Measurements from ENCODE around the gene EPS15.
"Not testable (repeated sequence)": the region's sequence is repeated elsewhere in the genome, so short reads cannot be mapped to it uniquely, and the experiment has no call there.

EPS15 gene

GRCh38 chr1:51329443-51330325 is 189.4 kb downstream of the EPS15 start:
- no peak for DNase-seq

GRCh38 chr1:51328926-51329325 is 190.1 kb downstream of the EPS15 start:
- no peak for DNase-seq

GRCh38 chr1:51328279-51328678 is 190.8 kb downstream of the EPS15 start:
- no peak for DNase-seq

GRCh38 chr1:51327386-51327785 is 191.7 kb downstream of the EPS15 start:
- DNase-seq = no peak

DNA sequence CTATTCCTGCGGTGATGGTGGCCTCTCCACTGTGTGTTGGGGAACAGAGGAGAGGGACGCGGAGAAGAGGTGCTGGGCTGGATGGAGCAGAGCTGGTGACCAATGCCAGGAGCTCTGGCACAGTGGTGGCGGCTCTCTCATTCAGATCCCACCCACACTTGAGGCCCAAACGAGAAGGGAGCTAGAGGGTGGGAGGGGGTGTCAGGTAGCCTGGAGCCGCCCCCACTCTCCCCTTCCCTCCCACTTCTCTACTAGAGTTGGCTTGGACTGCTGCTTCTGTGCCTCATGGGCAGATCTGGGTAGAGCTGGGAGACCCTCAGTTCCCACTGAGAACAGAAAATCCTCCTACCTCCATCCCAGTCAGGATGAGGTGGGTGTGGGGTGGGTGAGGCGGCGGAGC is 192.2 kb downstream of the EPS15 start:
- DNase-seq = no peak

GRCh38 chr1:51325878-51326755 is 192.9 kb downstream of the EPS15 start:
- DNase-seq = no peak

GRCh38 chr1:51325391-51325790 is 193.7 kb downstream of the EPS15 start:
- DNase-seq = no peak

GRCh38 chr1:51325011-51325385 is 194.1 kb downstream of the EPS15 start:
- DNase-seq = not testable (repeated sequence)

GRCh38 chr1:51324251-51325010 is 194.6 kb downstream of the EPS15 start:
- no peak for DNase-seq

DNA sequence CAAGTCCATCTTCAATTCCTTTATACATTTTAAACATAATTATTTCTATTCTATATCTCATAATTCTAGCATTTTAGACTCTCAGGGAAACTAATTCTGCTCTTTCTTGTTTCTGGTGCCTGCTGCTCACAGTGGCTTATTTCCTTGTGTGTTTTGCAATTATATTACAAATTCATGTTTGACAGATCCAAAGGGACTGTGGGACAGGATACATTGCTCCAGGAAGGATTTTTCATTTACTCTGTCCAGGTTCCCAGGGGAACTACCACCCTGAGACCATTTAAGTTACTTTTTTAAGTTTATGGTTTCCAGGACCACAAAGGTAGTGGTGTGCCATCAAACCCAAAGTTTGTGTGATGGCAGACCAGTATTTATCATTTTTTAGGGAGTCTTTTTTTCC is 195.3 kb downstream of the EPS15 start:
- no peak for DNase-seq

- no peak for DNase-seq
Measured at GRCh38 chr1:51322417-51323101, 196.5 kb downstream of the EPS15 start.

GRCh38 chr1:51321924-51322280 is 197.2 kb downstream of the EPS15 start:
- no peak for DNase-seq

- no peak for DNase-seq
Measured at GRCh38 chr1:51320967-51321923, 197.8 kb downstream of the EPS15 start.

DNA sequence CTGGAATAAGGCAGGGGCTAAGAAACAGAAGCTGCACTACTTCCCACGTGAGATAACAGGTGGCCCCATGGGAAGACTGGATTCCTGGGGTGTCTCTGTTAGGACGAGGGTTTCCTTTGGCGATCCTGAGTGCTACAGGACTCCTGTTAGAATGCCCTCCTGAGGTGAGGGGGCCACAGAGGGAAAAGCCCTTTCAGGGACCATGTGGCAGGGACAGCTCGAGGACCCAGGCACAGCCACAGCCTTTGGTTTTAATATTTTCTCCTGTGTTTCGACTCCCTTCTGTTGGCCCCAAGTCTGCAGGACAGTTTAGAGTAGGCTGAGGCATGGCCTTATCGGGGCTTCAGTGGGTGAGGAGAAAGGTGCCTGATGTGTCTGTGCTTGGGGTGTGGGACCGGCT is 201.3 kb downstream of the EPS15 start:
- no peak for DNase-seq

- DNase-seq = no peak
Measured at GRCh38 chr1:51316846-51317120, 202.3 kb downstream of the EPS15 start.

GRCh38 chr1:51316113-51316845 is 202.8 kb downstream of the EPS15 start:
- no peak for DNase-seq

GRCh38 chr1:51314974-51315373 is 204.1 kb downstream of the EPS15 start:
- DNase-seq = no peak

DNA sequence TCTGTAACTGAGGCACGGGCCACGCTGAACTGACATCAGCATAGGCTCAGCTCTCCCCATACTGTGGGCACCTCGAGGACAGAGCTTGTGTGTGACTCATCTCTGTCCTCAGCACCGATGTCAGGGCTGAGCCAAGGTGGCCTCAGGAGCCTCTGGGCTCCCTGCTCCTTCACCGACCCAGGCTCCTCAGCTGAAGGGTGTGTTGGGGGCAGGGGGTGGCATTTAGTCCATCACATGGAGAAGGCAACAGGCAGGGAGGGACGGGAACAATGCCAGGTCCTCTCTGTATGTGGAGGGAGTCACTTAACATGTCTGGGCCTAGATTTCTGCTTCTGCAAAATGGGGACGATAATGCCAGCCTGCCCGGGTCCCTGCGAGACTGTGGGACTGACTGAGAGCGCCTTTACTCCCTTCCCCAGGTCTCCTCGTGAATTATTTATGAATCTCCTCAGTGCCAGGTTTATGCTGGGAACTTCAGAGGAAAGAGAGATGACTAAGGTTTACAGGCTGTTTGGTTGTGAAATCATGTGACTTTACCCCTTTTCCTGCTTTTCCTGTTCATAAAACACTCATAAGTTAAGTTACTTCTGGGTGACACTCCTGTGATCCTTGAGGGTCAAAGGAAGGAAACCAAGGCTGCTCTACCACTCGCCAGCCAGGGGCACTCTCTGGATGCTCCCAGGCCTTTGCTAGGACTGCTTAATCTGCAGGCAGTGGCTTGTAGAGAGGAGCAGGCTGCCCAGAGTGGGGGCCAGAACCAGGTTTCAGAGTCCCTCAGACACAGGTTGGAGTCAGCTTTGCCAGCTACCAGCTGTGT is 204.9 kb downstream of the EPS15 start:
- no peak for DNase-seq

DNA sequence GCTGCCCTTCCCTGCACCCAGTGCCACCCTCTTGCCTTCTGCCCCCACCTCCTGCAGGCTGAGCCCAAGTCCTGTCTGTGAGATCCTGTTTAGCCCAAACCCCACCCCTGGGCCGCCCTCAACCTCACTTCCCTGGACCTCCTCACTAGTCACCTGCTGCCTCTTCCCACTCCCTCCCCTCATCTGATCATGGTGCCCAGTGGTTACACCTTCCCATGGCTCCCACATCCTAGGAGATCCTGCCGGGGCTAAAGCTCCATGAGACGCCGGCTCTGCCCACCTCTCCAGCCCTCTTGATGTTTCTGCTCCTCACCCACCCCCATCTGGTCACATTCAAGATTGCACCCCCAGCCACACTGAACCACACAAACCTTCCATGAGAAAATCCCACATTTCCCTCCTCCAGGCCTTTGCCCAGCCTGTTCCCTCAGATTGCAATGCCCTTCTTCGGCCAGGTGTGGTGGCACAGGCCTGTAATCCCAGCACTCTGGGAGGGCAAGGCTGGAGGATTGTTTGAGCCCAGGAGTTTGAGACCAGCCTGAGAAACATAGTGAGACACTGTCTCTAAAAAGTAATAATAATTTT is 205.7 kb downstream of the EPS15 start:
- DNase-seq = no peak

DNA sequence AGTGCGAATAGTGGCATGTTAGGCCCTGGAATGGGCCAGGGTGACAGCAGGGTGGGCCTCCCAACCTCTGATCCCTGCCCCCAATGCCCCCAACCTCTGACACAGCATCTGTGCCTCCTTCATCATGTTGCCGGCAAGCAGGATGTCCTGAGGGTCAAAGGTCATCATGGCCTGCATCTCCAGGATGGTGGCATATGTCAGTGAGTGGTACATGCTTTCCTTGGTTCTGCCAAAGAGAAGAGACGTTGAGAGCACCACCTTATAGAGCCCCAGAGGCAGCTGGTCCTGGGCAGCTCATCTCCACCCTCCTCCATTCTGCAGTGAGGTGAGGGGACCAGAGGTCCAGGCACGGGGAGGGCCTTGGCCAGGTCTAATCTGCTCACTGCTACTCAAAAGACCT is 206.3 kb downstream of the EPS15 start:
- no peak for DNase-seq

All from stimulated activated naive CD4-positive, alpha-beta T cell treated with Interleukin-2 at 50 U/mL for 16 hours (primary cell).